ENCODE measurements around the gene NDUFA13. TPM values are rescaled to one million over a fixed set of nuclear protein-coding genes. Genes with fewer than 3 reads are reported as not detected.

Gene NDUFA13
- total RNA-seq, 4 donors from 2014 or later: 41.6 to 113 (median 71.4) TPM

DNA sequence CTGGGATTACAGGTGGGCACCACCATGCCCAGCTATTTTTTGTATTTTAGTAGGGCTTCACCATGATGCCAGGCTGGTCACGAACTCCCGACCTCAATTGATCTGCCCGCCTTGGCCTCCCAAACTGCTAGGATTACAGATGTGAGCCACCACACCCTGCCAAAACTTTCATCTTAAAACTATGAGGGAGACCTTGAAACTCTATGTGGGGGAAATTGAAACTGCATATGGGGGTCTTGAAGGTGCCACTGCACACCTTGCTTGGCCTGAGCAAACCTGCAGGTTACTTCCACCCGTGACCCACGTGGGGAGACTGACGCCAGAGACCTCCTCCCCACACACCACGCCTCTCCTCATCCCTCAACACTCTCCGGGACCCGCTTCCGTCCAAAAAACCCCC is 37.6 kb downstream of the NDUFA13 start:
- Histone ChIP-seq H3K9me3 (no peaks in the 10 kb centered on the region), H3K4me3 (no peak overlapping the region), H3K27me3 (peaks cover 39% of the 10 kb centered on the region), H3K4me1 (no peaks in the 10 kb centered on the region), H3K36me3 (no peaks in the 10 kb centered on the region), H3K27ac (no peak overlapping the region)
- ATAC-seq: no peak
- TF ChIP-seq CTCF (IDR thresholded peaks at IDR 0.05) (no peak), POLR2A (IDR thresholded peaks at IDR 0.05) (no peak), POLR2AphosphoS5 (IDR thresholded peaks at IDR 0.05) (no peak), EP300 (IDR thresholded peaks at IDR 0.05) (no peak)
- WGBS, 2 donors (ENCODE audit: low coverage in 1 of 2): 81 to 89% methylated on average over 3 to 5 of the region's 10 CpGs

DNA sequence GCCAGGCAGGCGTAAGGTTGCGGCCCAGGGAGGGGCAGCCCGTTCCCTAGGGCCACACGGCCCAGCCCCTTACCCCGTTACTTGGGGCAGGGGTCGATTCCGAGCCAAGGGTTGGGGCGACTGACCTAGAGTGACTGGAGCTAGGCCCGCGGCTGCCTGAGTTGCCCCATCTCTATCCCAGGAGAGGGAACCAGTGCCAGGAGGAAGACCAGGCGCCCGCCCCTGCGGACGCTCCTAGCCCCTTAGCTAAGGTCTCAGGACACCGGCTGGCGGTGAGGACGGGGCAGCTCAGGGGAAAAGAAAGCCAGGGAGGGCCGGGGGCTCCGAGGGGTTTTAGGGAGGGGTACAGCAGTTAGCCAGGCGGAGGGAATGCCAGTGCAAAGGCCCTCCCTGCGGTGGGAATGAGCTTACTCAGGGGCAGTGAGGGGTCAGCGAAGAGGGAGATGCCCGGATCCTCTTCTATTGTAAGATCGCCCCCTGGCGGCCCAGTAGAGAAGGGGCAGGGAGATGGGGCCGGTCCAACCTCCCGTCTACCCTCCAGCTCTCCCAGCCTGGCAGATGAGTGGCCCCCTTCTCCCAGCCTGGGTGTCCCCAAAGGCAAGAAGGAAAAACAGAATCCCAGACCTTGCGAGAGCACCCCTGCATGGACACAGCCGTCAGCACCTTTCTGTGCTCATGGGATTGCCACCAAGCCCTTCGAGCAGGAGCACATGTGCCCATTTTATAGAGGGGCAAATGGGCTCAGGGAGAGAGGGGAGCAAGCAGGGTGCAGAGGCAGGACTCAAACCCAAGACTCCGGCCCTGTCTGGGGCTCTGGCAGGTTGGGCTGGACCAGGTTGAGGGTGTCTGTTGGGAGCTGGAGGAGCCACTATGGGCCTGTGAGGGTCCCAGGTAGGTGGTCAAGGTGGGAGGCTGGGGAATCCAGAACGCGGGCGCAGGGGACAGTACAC is 38.3 kb downstream of the NDUFA13 start:
- Histone ChIP-seq H3K36me3 (no peaks in the 10 kb centered on the region), H3K27me3 (peaks cover 32% of the 10 kb centered on the region), H3K27ac (no peak overlapping the region), H3K4me1 (no peaks in the 10 kb centered on the region), H3K9me3 (no peaks in the 10 kb centered on the region), H3K4me3 (no peak overlapping the region)
- ATAC-seq: peak; percentile 22
- no peak for TF ChIP-seq EP300 (IDR thresholded peaks at IDR 0.05)
- TF ChIP-seq CTCF (IDR thresholded peaks at IDR 0.05): peak in 3 of 4 experiments; percentile 36 to 80 (median 59)
- no peak for TF ChIP-seq POLR2AphosphoS5 (IDR thresholded peaks at IDR 0.05)
- TF ChIP-seq POLR2A (IDR thresholded peaks at IDR 0.05): no peak
- whole genome bisulfite sequencing, 2 donors (ENCODE audit: low coverage in 1 of 2): 20 to 38% methylated on average over 3 to 8 of the region's 34 CpGs

GRCh38 chr19:19558055-19558454 is 42.0 kb downstream of the NDUFA13 start:
- Histone ChIP-seq H3K27me3 (peaks cover 15% of the 10 kb centered on the region), H3K9me3 (no peaks in the 10 kb centered on the region), H3K4me3 (no peak overlapping the region), H3K27ac (no peak overlapping the region), H3K36me3 (no peaks in the 10 kb centered on the region), H3K4me1 (no peaks in the 10 kb centered on the region)
- TF ChIP-seq CTCF (IDR thresholded peaks at IDR 0.05) (no peak), POLR2AphosphoS5 (IDR thresholded peaks at IDR 0.05) (no peak), POLR2A (IDR thresholded peaks at IDR 0.05) (no peak), EP300 (IDR thresholded peaks at IDR 0.05) (no peak)
- 67 to 69% methylated on average over 1 to 3 of the region's 15 CpGs for WGBS, 2 donors (ENCODE audit: low coverage in 1 of 2)
- ATAC-seq: no peak

- 20 to 100% methylated on average over 1 of the region's 16 CpGs for WGBS, 2 donors (ENCODE audit: low coverage in 1 of 2)
- Histone ChIP-seq H3K9me3 (no peaks in the 10 kb centered on the region), H3K36me3 (no peaks in the 10 kb centered on the region), H3K27ac (no peak overlapping the region), H3K4me3 (no peak overlapping the region), H3K4me1 (no peaks in the 10 kb centered on the region), H3K27me3 (peaks cover 15% of the 10 kb centered on the region)
- TF ChIP-seq POLR2A (IDR thresholded peaks at IDR 0.05) (no peak), POLR2AphosphoS5 (IDR thresholded peaks at IDR 0.05) (no peak), CTCF (IDR thresholded peaks at IDR 0.05) (no peak), EP300 (IDR thresholded peaks at IDR 0.05) (no peak)
- no peak for ATAC-seq
These were observed 42.6 kb downstream of the NDUFA13 start for GRCh38 chr19:19558636-19559035.

GRCh38 chr19:19559931-19560330 is 43.9 kb downstream of the NDUFA13 start:
- 30% methylated on average over 1 of the region's 4 CpGs; no CpG with 5 or more reads in 1 of the 2 donors for WGBS, 2 donors (ENCODE audit: low coverage in 1 of 2)
- Histone ChIP-seq H3K36me3 (no peaks in the 10 kb centered on the region), H3K4me1 (no peaks in the 10 kb centered on the region), H3K4me3 (no peak overlapping the region), H3K27ac (no peak overlapping the region), H3K27me3 (peaks cover 3% of the 10 kb centered on the region), H3K9me3 (no peaks in the 10 kb centered on the region)
- TF ChIP-seq POLR2AphosphoS5 (IDR thresholded peaks at IDR 0.05) (no peak), CTCF (IDR thresholded peaks at IDR 0.05) (no peak)
- no peak for ATAC-seq

All from gastroesophageal sphincter (tissue), 4 donors.